Measurements from ENCODE around the gene TP53RK.

Gene TP53RK

GRCh38 chr20:46657137-46657536 lies 32.1 kb downstream of the TP53RK start:
- DNase-seq = no peak

GRCh38 chr20:46652699-46653098 lies 36.5 kb downstream of the TP53RK start:
- no peak for DNase-seq

- DNase-seq = no peak
Measured at GRCh38 chr20:46651091-46651962, 37.9 kb downstream of the TP53RK start, which contains the start of gene SLC13A3. SLC13A3 (minus strand) TSS chr20:46651459; CDS start chr20:46651421, 38 bp downstream.

GRCh38 chr20:46650575-46651090 lies 38.6 kb downstream of the TP53RK start:
- DNase-seq = no peak

GRCh38 chr20:46649965-46650542 lies 39.2 kb downstream of the TP53RK start:
- no peak for DNase-seq

GRCh38 chr20:46649650-46649949 lies 39.6 kb downstream of the TP53RK start:
- DNase-seq = no peak

GRCh38 chr20:46648903-46649649 lies 40.2 kb downstream of the TP53RK start:
- DNase-seq = peak; percentile 26

GRCh38 chr20:46647469-46647868 lies 41.8 kb downstream of the TP53RK start:
- no peak for DNase-seq

GRCh38 chr20:46646659-46647380 lies 42.4 kb downstream of the TP53RK start:
- no peak for DNase-seq

- DNase-seq = no peak
Measured at GRCh38 chr20:46646122-46646521, 43.1 kb downstream of the TP53RK start.

GRCh38 chr20:46644733-46645132 lies 44.5 kb downstream of the TP53RK start:
- DNase-seq = no peak

- DNase-seq = no peak
Measured at GRCh38 chr20:46644160-46644559, 45.1 kb downstream of the TP53RK start.

- no peak for DNase-seq
Measured at GRCh38 chr20:46642969-46643343, 46.3 kb downstream of the TP53RK start.

GRCh38 chr20:46642265-46642968 lies 46.8 kb downstream of the TP53RK start:
- no peak for DNase-seq

GRCh38 chr20:46641424-46641823 lies 47.8 kb downstream of the TP53RK start:
- DNase-seq = no peak

GRCh38 chr20:46640536-46641311 lies 48.5 kb downstream of the TP53RK start:
- no peak for DNase-seq

- no peak for DNase-seq
Measured at GRCh38 chr20:46640044-46640443, 49.2 kb downstream of the TP53RK start.

GRCh38 chr20:46639587-46639986 lies 49.7 kb downstream of the TP53RK start:
- DNase-seq = no peak

GRCh38 chr20:46638898-46639274 lies 50.4 kb downstream of the TP53RK start:
- DNase-seq = no peak

- DNase-seq = no peak
Measured at GRCh38 chr20:46638134-46638897, 50.9 kb downstream of the TP53RK start.

All from RPMI8226 (cell line).